ENCODE results near the gene ASCL5.

DNA sequence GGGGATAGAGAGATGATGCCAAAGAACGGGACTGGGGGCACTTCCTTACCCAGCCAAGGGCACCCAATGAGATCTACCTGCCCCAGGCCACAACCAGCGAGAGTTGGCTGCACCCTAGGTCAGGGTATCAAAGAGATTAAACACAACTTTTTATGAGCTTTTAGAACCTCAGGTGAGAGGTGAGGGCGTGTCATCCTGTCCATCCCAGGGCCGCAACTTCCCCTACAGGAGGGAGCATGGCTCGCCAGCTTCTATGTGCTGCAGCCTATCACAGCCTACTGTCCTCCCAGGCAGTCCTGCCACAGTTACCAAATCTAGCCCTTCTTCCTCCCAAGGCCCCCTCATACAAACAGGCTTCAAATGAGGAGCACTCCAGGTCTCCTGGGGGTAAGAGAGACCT, 14.4 kb upstream of the ASCL5 start:
- TF ChIP-seq, protein P1, sequence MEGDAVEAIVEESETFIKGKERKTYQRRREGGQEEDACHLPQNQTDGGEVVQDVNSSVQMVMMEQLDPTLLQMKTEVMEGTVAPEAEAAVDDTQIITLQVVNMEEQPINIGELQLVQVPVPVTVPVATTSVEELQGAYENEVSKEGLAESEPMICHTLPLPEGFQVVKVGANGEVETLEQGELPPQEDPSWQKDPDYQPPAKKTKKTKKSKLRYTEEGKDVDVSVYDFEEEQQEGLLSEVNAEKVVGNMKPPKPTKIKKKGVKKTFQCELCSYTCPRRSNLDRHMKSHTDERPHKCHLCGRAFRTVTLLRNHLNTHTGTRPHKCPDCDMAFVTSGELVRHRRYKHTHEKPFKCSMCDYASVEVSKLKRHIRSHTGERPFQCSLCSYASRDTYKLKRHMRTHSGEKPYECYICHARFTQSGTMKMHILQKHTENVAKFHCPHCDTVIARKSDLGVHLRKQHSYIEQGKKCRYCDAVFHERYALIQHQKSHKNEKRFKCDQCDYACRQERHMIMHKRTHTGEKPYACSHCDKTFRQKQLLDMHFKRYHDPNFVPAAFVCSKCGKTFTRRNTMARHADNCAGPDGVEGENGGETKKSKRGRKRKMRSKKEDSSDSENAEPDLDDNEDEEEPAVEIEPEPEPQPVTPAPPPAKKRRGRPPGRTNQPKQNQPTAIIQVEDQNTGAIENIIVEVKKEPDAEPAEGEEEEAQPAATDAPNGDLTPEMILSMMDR (IDR thresholded peaks at IDR 0.05; ENCODE audit: borderline replicate concordance, extremely low read depth, low read length, poor library complexity, severe bottlenecking), result no peak
- no peak for TF ChIP-seq EZH2 (IDR thresholded peaks at IDR 0.05; ENCODE audit: borderline replicate concordance, low read depth, low read length, severe bottlenecking)

All from DND-41 (cell line).